Esophagus muscularis mucosa (tissue), 4 donors: ENCODE measurements around the gene SERPINB12. TPM values are rescaled to one million over a fixed set of nuclear protein-coding genes. Genes with fewer than 3 reads are reported as not detected.

ENCODE experiments used
- DNase-seq: peaks from one replicate; pipeline ENCODE4 v3.0.0-alpha.2; 2017; ENCODE audit errors: extremely low spot score
- H3K27ac ChIP-seq, 4 donors: fragments of 200-600 bp; sonication (generic); replicated peaks in 1 of 4; 1 replicate in 3 of 4; 2 replicates in 1 of 4; pipeline ENCODE4 v1.5.1; 2016 to 2019; ENCODE audit warnings: mild to moderate bottlenecking in 1 of 4
- H3K27me3 ChIP-seq, 4 donors: fragments of 200-600 bp; sonication (generic); one replicate each; pipeline versions ENCODE4 v1.5.1 to v1.6.0; 2016 to 2019
- H3K36me3 ChIP-seq, 4 donors: fragments of 200-600 bp; sonication (generic); one replicate each; pipeline ENCODE4 v1.5.1; 2016 to 2019
- H3K4me1 ChIP-seq, 4 donors: fragments of 200-600 bp; sonication (generic); one replicate each; pipeline ENCODE4 v1.5.1; 2016 to 2019
- H3K4me3 ChIP-seq, 4 donors: fragments of 200-600 bp; sonication (generic); 1 replicate in 2 of 4; 2 replicates in 2 of 4; pipeline ENCODE4 v1.5.1; 2016 to 2019; ENCODE audit warnings: mild to moderate bottlenecking in 4 of 4, moderate library complexity in 1 of 4
- H3K9me3 ChIP-seq, 4 donors: fragments of 200-600 bp; sonication (generic); 1 replicate in 3 of 4; 2 replicates in 1 of 4; pipeline ENCODE4 v1.5.1; 2016 to 2019
- CTCF ChIP-seq, 3 experiments: fragments of 200-600 bp in 2 of 3; fragments of 450-650 bp in 1 of 3; sonication (generic) in 2 of 3; IDR thresholded peaks; one replicate each; pipeline ENCODE4 v1.5.1; 2017 to 2019; ENCODE audit warnings: antibody characterized with exemption in 3 of 3, mild to moderate bottlenecking in 2 of 3, moderate library complexity in 1 of 3
- EP300 ChIP-seq: sonication (generic); formaldehyde crosslinking; IDR thresholded peaks from one replicate; pipeline ENCODE4 v1.6.1; 2017; ENCODE audit warnings: antibody characterized with exemption
- POLR2A ChIP-seq: fragments of 450-650 bp; IDR thresholded peaks from one replicate; pipeline ENCODE4 v1.6.1; 2017; ENCODE audit warnings: antibody characterized with exemption, moderate library complexity, mild to moderate bottlenecking, low read depth
- POLR2AphosphoS5 ChIP-seq, 2 donors: sonication (generic); formaldehyde crosslinking; IDR thresholded peaks; one replicate each; pipeline ENCODE4 v1.6.1; 2017; ENCODE audit warnings: antibody characterized with exemption in 2 of 2
- WGBS: methylation state at CpG from one replicate; pipeline ENCODE4 v1.1.5; 2018; 5-methylcytosine and 5-hydroxymethylcytosine counted together
- intact Hi-C: fragments of 100-400 bp; cut with DNase I; formaldehyde crosslinking; loops from one replicate; pipeline ENCODE4 v1.15.1; 2023
- total RNA-seq, 4 donors: library from RNA; depleted of rRNA; stranded (reverse); fragments of >200 nt; gene quantifications; one replicate each; pipeline versions ENCODE4 v1.1.0 to v1.2.1, GENCODE V29; 2016

SERPINB12 gene
- total RNA-seq, 4 donors from 2014 or later, result not detected

GRCh38 chr18:63553081-63553480 lies 10.9 kb downstream of the SERPINB12 start:
- Histone ChIP-seq H3K9me3 (no peaks in the 10 kb centered on the region), H3K36me3 (no peaks in the 10 kb centered on the region), H3K27ac (no peak overlapping the region), H3K27me3 (no peaks in the 10 kb centered on the region), H3K4me3 (no peak overlapping the region), H3K4me1 (peaks cover 0 to 12% (median 10%) of the 10 kb centered on the region in 4 donors)
- WGBS, result 0% methylated on average over 1 of the region's 1 CpG
- no peak for TF ChIP-seq CTCF (IDR thresholded peaks at IDR 0.05)
- peak in 1 of 2 donors; percentile 33 for TF ChIP-seq POLR2AphosphoS5 (IDR thresholded peaks at IDR 0.05)
- no peak for DNase-seq
- intact Hi-C loops, result no loop called here

- no peaks in the 10 kb centered on the region for H3K9me3 ChIP-seq
- H3K36me3 ChIP-seq, result no peaks in the 10 kb centered on the region
- 88% methylated on average over 9 of the region's 9 CpGs for WGBS
- TF ChIP-seq POLR2AphosphoS5 (IDR thresholded peaks at IDR 0.05) (no peak), POLR2A (no peak), EP300 (no peak), CTCF (IDR thresholded peaks at IDR 0.05) (no peak)
- no peaks in the 10 kb centered on the region for H3K4me1 ChIP-seq
- H3K27me3 ChIP-seq, result peaks cover 0 to 8% (median 0%) of the 10 kb centered on the region in 4 donors
- H3K27ac ChIP-seq, result no peak overlapping the region
- intact Hi-C loops, result no loop called here
- H3K4me3 ChIP-seq, result no peak overlapping the region
- DNase-seq, result no peak
These were observed 17.7 kb downstream of the SERPINB12 start for GRCh38 chr18:63559567-63560491.

- Histone ChIP-seq H3K27me3 (peaks cover 0 to 8% (median 0%) of the 10 kb centered on the region in 4 donors), H3K4me1 (no peaks in the 10 kb centered on the region), H3K4me3 (no peak overlapping the region), H3K36me3 (no peaks in the 10 kb centered on the region), H3K27ac (no peak overlapping the region), H3K9me3 (no peaks in the 10 kb centered on the region)
- intact Hi-C loops, result no loop called here
- TF ChIP-seq EP300 (no peak), POLR2AphosphoS5 (IDR thresholded peaks at IDR 0.05) (no peak), POLR2A (no peak), CTCF (IDR thresholded peaks at IDR 0.05) (no peak)
- DNase-seq, result no peak
- WGBS, result 88% methylated on average over 4 of the region's 4 CpGs
These were observed 20.1 kb downstream of the SERPINB12 start for GRCh38 chr18:63562284-63562683.

GRCh38 chr18:63564021-63564420 lies 21.9 kb downstream of the SERPINB12 start:
- no peaks in the 10 kb centered on the region for H3K9me3 ChIP-seq
- H3K27me3 ChIP-seq, result peaks cover 0 to 16% (median 0%) of the 10 kb centered on the region in 4 donors
- intact Hi-C loops, result no loop called here
- H3K27ac ChIP-seq, result no peak overlapping the region
- no peaks in the 10 kb centered on the region for H3K36me3 ChIP-seq
- H3K4me3 ChIP-seq, result no peak overlapping the region
- no peaks in the 10 kb centered on the region for H3K4me1 ChIP-seq
- TF ChIP-seq POLR2A, result no peak
- no peak for TF ChIP-seq EP300
- TF ChIP-seq POLR2AphosphoS5 (IDR thresholded peaks at IDR 0.05), result no peak
- no peak for TF ChIP-seq CTCF (IDR thresholded peaks at IDR 0.05)
- peak; percentile 17 for DNase-seq
- 86% methylated on average over 4 of the region's 4 CpGs for WGBS
